Ramos (cell line): ENCODE data around the gene DAP.

Experiments
- in situ Hi-C: fragments of 300-500 bp; cut with MboI; formaldehyde crosslinking; loops from one replicate; pipeline ENCODE4 v1.14.3; 2022; ENCODE audit warnings: low sequenced_read_pairs; ENCODE audit not compliant: unreplicated experiment

DAP gene

GRCh38 chr5:10662083-10662482 is 99.0 kb downstream of the DAP start:
- in situ Hi-C loops, result no loop called here

- in situ Hi-C loops, result no loop called here
These were observed 99.6 kb downstream of the DAP start for GRCh38 chr5:10661401-10661800.

GRCh38 chr5:10660720-10661387 is 100.2 kb downstream of the DAP start:
- in situ Hi-C loops, result no loop called here

GRCh38 chr5:10660135-10660534 is 100.9 kb downstream of the DAP start:
- in situ Hi-C loops, result no loop called here

GRCh38 chr5:10658265-10658664 is 102.8 kb downstream of the DAP start:
- in situ Hi-C loops, result no loop called here

GRCh38 chr5:10655972-10656830 is 104.8 kb downstream of the DAP start:
- in situ Hi-C loops, result no loop called here

GRCh38 chr5:10655161-10655971 is 105.7 kb downstream of the DAP start:
- in situ Hi-C loops, result no loop called here

- in situ Hi-C loops, result no loop called here
These were observed 106.5 kb downstream of the DAP start for GRCh38 chr5:10654566-10654965.

GRCh38 chr5:10653751-10654400 is 107.2 kb downstream of the DAP start:
- in situ Hi-C loops, result no loop called here

GRCh38 chr5:10653043-10653442 is 108.0 kb downstream of the DAP start:
- in situ Hi-C loops, result no loop called here

GRCh38 chr5:10652606-10653005 is 108.4 kb downstream of the DAP start:
- in situ Hi-C loops, result no loop called here

- in situ Hi-C loops, result no loop called here
These were observed 108.9 kb downstream of the DAP start for GRCh38 chr5:10652151-10652550.

GRCh38 chr5:10649666-10650380 is 111.2 kb downstream of the DAP start:
- in situ Hi-C loops, result no loop called here

GRCh38 chr5:10648806-10649665 is 112.0 kb downstream of the DAP start:
- in situ Hi-C loops, result no loop called here

GRCh38 chr5:10647640-10648039 is 113.4 kb downstream of the DAP start:
- in situ Hi-C loops, result no loop called here

GRCh38 chr5:10645671-10646070 is 115.4 kb downstream of the DAP start:
- in situ Hi-C loops, result no loop called here

- in situ Hi-C loops, result no loop called here
These were observed 115.9 kb downstream of the DAP start for GRCh38 chr5:10645146-10645545.

- in situ Hi-C loops, result no loop called here
These were observed 116.8 kb downstream of the DAP start for GRCh38 chr5:10644192-10644591.

- in situ Hi-C loops, result no loop called here
These were observed 118.7 kb downstream of the DAP start for GRCh38 chr5:10642367-10642766.
